Ovary (tissue), 9 donors: ENCODE data around the gene DPH7. TPM values are rescaled to one million over a fixed set of nuclear protein-coding genes. Genes with fewer than 3 reads are reported as not detected.

Source experiments
- DNase-seq, 5 donors: peaks; one replicate each; pipeline ENCODE4 v3.0.0-alpha.2; 2019 to 2020
- H3K27ac ChIP-seq, 2 donors: fragments of 200-600 bp; one replicate each; pipeline versions ENCODE4 v1.5.1 to v1.8.0; 2019 to 2022
- H3K27me3 ChIP-seq: fragments of 200-600 bp; one replicate; pipeline ENCODE4 v1.8.0; 2022
- H3K36me3 ChIP-seq: fragments of 200-600 bp; sonication (generic); one replicate; pipeline ENCODE4 v1.5.1; 2019
- H3K4me1 ChIP-seq: one replicate; pipeline ENCODE4 v1.8.1; 2013; ENCODE audit warnings: mild to moderate bottlenecking, moderate library complexity; ENCODE audit not compliant: insufficient read depth
- H3K4me3 ChIP-seq: fragments of 200-600 bp; sonication (generic); one replicate; pipeline ENCODE4 v1.5.1; 2017
- H3K9me3 ChIP-seq, 2 donors: fragments of 200-600 bp in 1 of 2; sonication (generic) in 1 of 2; one replicate each; pipeline versions ENCODE4 v1.5.1 to v1.8.1; 2013 to 2019; ENCODE audit warnings: mild to moderate bottlenecking in 1 of 2, moderate library complexity in 1 of 2
- CTCF ChIP-seq, 3 donors: fragments of 450-650 bp in 2 of 3; fragments of 200-600 bp in 1 of 3; IDR thresholded peaks; one replicate each; pipeline versions ENCODE4 v1.5.1 to v1.8.0; 2016 to 2022; ENCODE audit warnings: antibody characterized with exemption in 3 of 3, mild to moderate bottlenecking in 1 of 3
- EP300 ChIP-seq: sonication (generic); formaldehyde crosslinking; IDR thresholded peaks from one replicate; pipeline ENCODE4 v1.6.1; 2017; ENCODE audit warnings: antibody characterized with exemption
- POLR2A ChIP-seq: fragments of 450-650 bp; IDR thresholded peaks from one replicate; pipeline ENCODE4 v1.6.1; 2017; ENCODE audit warnings: antibody characterized with exemption, mild to moderate bottlenecking, moderate library complexity
- WGBS, 3 donors: extraction: QIAGEN DNeasy Blood & Tissue Kit in 1 of 3; methylation state at CpG; one replicate each; pipeline versions ENCODE4 v1.1.5 to v1.1.7; 2013 to 2017; 5-methylcytosine and 5-hydroxymethylcytosine counted together
- intact Hi-C, 4 donors: fragments of 100-400 bp; cut with DNase I; formaldehyde crosslinking; loops; one replicate each; pipeline versions ENCODE4 v1.11.0 to v1.15.1; 2022 to 2023
- polyA plus RNA-seq, 2 donors: library from polyadenylated mRNA; stranded (reverse); fragments of 200-250 nt in 1 of 2; fragments of 350-450 nt in 1 of 2; fragmentation: Illumina TruSeq in 1 of 2; extraction: RNeasy Lipid Tissue Mini Kit (QIAGEN cat#74804) in 1 of 2; gene quantifications; one replicate each; pipeline ENCODE4 v1.2.3, GENCODE V29; 2013 to 2014
- total RNA-seq, 7 donors: library from RNA; depleted of rRNA in 2 of 7; stranded (reverse); fragments of >200 nt in 2 of 7; fragmentation: NEBNext Ultra II Directional in 3 of 7; extraction: Animal tissue kit (Norgen Biotek cat#: 25700) in 3 of 7; gene quantifications; one replicate each; pipeline versions ENCODE4 v1.1.0 to v1.2.4, GENCODE V29; 2016 to 2023
- donor health status: DM: no; HTN: no; CAD: no; lungs with moderate emphysema.
- donor health status: DM: no; HTN: no; CAD: no.
- donor health status: Bipolar disorder and iron deficiency.
- donor health status: DM: yes; HTN: yes; CAD: no.
- donor health status: DM: no; HTN: no; CAD: no.
- donor health status: DM: yes; HTN: yes; CAD: no.

Gene DPH7
- total and polyA plus RNA-seq, 9 donors: 15.4 to 38.2 (median 33.0) TPM

GRCh38 chr9:137564134-137564533 is 14.6 kb downstream of the DPH7 start:
- no peak for TF ChIP-seq EP300
- TF ChIP-seq POLR2A: no peak
- TF ChIP-seq CTCF (IDR thresholded peaks at IDR 0.05): no peak
- no peak for DNase-seq
- H3K4me1 ChIP-seq: no peaks in the 10 kb centered on the region
- 81 to 90% (median 89%) methylated on average over 10 of the region's 10 CpGs for WGBS, 3 donors
- intact Hi-C loops: no loop called here
- H3K27me3 ChIP-seq: no peaks in the 10 kb centered on the region
- no peak overlapping the region for H3K27ac ChIP-seq
- H3K36me3 ChIP-seq: no peaks in the 10 kb centered on the region
- H3K4me3 ChIP-seq: no peak overlapping the region
- no peaks in the 10 kb centered on the region for H3K9me3 ChIP-seq

- no peaks in the 10 kb centered on the region for H3K4me1 ChIP-seq
- H3K9me3 ChIP-seq: no peaks in the 10 kb centered on the region
- TF ChIP-seq EP300: no peak
- no peak for TF ChIP-seq POLR2A
- TF ChIP-seq CTCF (IDR thresholded peaks at IDR 0.05): no peak
- no peak overlapping the region for H3K4me3 ChIP-seq
- no peaks in the 10 kb centered on the region for H3K36me3 ChIP-seq
- H3K27ac ChIP-seq: no peak overlapping the region
- intact Hi-C loops: no loop called here
- H3K27me3 ChIP-seq: no peaks in the 10 kb centered on the region
- DNase-seq: no peak
- 96 to 98% (median 97%) methylated on average over 4 of the region's 4 CpGs for WGBS, 3 donors
Measured at GRCh38 chr9:137558127-137558526, 20.6 kb downstream of the DPH7 start.

GRCh38 chr9:137556069-137556838 is 22.5 kb downstream of the DPH7 start:
- Histone ChIP-seq H3K27ac (no peak overlapping the region), H3K4me1 (peaks cover 2% of the 10 kb centered on the region), H3K4me3 (no peak overlapping the region), H3K27me3 (no peaks in the 10 kb centered on the region), H3K36me3 (no peaks in the 10 kb centered on the region), H3K9me3 (no peaks in the 10 kb centered on the region)
- DNase-seq: no peak
- intact Hi-C loops: no loop called here
- WGBS, 3 donors: 72 to 78% (median 75%) methylated on average over 24 of the region's 24 CpGs
- TF ChIP-seq CTCF (IDR thresholded peaks at IDR 0.05) (no peak), POLR2A (no peak), EP300 (no peak)

GRCh38 chr9:137555179-137555578 is 23.5 kb downstream of the DPH7 start:
- WGBS, 3 donors: 84 to 91% (median 90%) methylated on average over 10 of the region's 10 CpGs
- H3K4me1 ChIP-seq: peaks cover 2% of the 10 kb centered on the region
- no peaks in the 10 kb centered on the region for H3K27me3 ChIP-seq
- intact Hi-C loops: no loop called here
- no peak overlapping the region for H3K4me3 ChIP-seq
- no peaks in the 10 kb centered on the region for H3K36me3 ChIP-seq
- H3K9me3 ChIP-seq: no peaks in the 10 kb centered on the region
- TF ChIP-seq EP300: no peak
- no peak for TF ChIP-seq CTCF (IDR thresholded peaks at IDR 0.05)
- no peak for TF ChIP-seq POLR2A
- DNase-seq: no peak
- no peak overlapping the region for H3K27ac ChIP-seq
